Mucosa of descending colon (tissue), 3 donors: ENCODE data around the gene ZMIZ1. TPM values are rescaled to one million over a fixed set of nuclear protein-coding genes. Genes with fewer than 3 reads are reported as not detected.

Experiments
- ATAC-seq: fragments of 200-7000 bp; cut with Tn5 transposase; one replicate; pipeline ENCODE4 v1.9.1; 2020; ENCODE audit warnings: mild to moderate bottlenecking, moderate library complexity
- DNase-seq, 3 donors: peaks; one replicate each; pipeline ENCODE4 v3.0.0-alpha.2; 2020
- H3K36me3 ChIP-seq: fragments of 200-600 bp; one replicate; pipeline ENCODE4 v1.8.0; 2021; ENCODE audit warnings: low read depth, mild to moderate bottlenecking
- H3K4me1 ChIP-seq: fragments of 200-600 bp; one replicate; pipeline ENCODE4 v1.8.0; 2021; ENCODE audit warnings: low read depth, mild to moderate bottlenecking
- H3K4me3 ChIP-seq: fragments of 200-600 bp; one replicate; pipeline ENCODE4 v1.8.0; 2021; ENCODE audit warnings: mild to moderate bottlenecking
- H3K9me3 ChIP-seq: fragments of 200-600 bp; one replicate; pipeline ENCODE4 v1.8.0; 2021; ENCODE audit warnings: mild to moderate bottlenecking
- CTCF ChIP-seq: fragments of 200-600 bp; IDR thresholded peaks from one replicate; pipeline ENCODE4 v1.8.0; 2022; ENCODE audit warnings: antibody characterized with exemption, mild to moderate bottlenecking
- intact Hi-C, 2 donors: fragments of 100-400 bp; cut with DNase I in 1 of 2; cut with micrococcal nuclease in 1 of 2; formaldehyde crosslinking; loops; one replicate each; pipeline versions ENCODE4 v1.11.0 to v1.11.1; 2022; cut with DNase I, micrococcal nuclease
- total RNA-seq, 3 donors: library from RNA; stranded (reverse); fragmentation: NEBNext Ultra II Directional in 2 of 3; extraction: Animal tissue kit (Norgen Biotek cat#: 25700) in 2 of 3; gene quantifications; one replicate each; pipeline versions ENCODE4 v1.2.1 to v1.2.4, GENCODE V29; 2021 to 2023
- donor health status: DM: no; HTN: no; CAD: no; lungs with moderate emphysema.
- donor health status: DM: no; HTN: no; CAD: no.
- donor health status: DM: no; HTN: yes; CAD: no.

ZMIZ1 gene
- total RNA-seq, 3 donors from 2014 or later, result 61.4 to 103 (median 89.1) TPM

- Histone ChIP-seq H3K9me3 (no peaks in the 10 kb centered on the region), H3K4me1 (peaks cover 60% of the 10 kb centered on the region), H3K36me3 (no peaks in the 10 kb centered on the region), H3K4me3 (no peak overlapping the region)
- no peak for ATAC-seq
- intact Hi-C loops, result no loop called here
- no peak for TF ChIP-seq CTCF
- peak; percentile 30 to 49 (median 39) for DNase-seq
Observed at GRCh38 chr10:79052291-79053080, 16.3 kb upstream of the ZMIZ1 start.

- Histone ChIP-seq H3K36me3 (no peaks in the 10 kb centered on the region), H3K4me3 (no peak overlapping the region), H3K4me1 (peaks cover 58% of the 10 kb centered on the region), H3K9me3 (no peaks in the 10 kb centered on the region)
- peak in 2 of 3 donors; percentile 5 to 20 for DNase-seq
- intact Hi-C loops, result no loop called here
- no peak for ATAC-seq
- no peak for TF ChIP-seq CTCF
Observed at GRCh38 chr10:79053081-79053434, 15.7 kb upstream of the ZMIZ1 start.

- intact Hi-C loops, result no loop called here
- TF ChIP-seq CTCF, result no peak
Observed at GRCh38 chr10:79053481-79054202, 15.1 kb upstream of the ZMIZ1 start.

DNA sequence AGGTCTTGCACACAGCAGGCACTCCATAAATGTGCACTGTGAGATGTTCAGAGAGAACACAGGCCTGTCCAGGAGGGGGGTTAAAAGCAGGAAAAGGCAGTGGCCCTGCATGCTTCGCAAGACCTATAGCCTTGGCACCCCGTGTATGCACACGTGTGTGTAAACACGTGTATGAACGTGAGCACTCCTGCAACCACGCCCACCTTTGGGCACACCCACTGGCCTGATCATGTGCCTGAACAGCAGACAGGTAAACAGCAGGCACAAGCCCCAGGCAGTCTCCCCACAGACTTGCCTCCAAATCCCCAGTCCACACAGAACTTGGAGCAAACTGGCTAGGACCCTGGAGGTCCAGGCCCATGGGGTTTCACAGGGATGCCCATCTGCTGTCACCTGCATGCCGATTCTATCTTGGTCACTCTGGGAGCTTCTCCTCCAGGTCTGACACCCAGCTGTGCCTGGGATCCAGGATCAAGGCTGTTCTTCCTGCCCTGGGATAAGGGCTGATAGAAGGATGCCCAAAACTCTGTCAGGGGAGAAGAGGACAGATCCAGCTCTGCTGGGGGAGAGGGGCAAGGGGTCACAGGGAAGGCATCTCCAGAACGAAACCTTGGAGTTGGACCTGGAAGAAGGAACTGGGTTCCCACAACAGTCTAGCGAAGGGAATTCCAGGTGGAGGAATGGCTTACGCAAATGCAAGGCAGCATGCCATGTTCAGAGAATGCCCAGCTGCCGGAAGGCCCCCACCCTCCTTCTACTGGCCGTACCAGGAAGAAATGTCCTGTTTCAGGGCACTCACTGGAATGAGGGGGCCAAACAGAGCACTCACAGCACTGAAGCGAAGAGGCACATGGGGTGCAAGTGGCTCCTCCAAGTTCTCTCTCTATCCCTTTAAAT is 14.3 kb upstream of the ZMIZ1 start:
- intact Hi-C loops, result no loop called here
- ATAC-seq, result peak; percentile 73

More at GRCh38 chr10:79053481-79054202, 15.1 kb upstream of the ZMIZ1 start:
- no peak for ATAC-seq
- Histone ChIP-seq H3K9me3 (no peaks in the 10 kb centered on the region), H3K4me3 (no peak overlapping the region), H3K4me1 (peaks cover 58% of the 10 kb centered on the region), H3K36me3 (no peaks in the 10 kb centered on the region)
- peak; percentile 14 to 40 (median 32) for DNase-seq

More for the DNA sequence above, 14.3 kb upstream of the ZMIZ1 start:
- DNase-seq, result peak; percentile 83 to 89 (median 87)
- no peaks in the 10 kb centered on the region for H3K9me3 ChIP-seq
- H3K4me3 ChIP-seq, result no peak overlapping the region
- H3K36me3 ChIP-seq, result no peaks in the 10 kb centered on the region
- no peak for TF ChIP-seq CTCF
- H3K4me1 ChIP-seq, result peaks cover 55% of the 10 kb centered on the region
